K562 (cell line): ENCODE results near the gene ZDHHC11. TPM values are rescaled to one million over a fixed set of nuclear protein-coding genes. Genes with fewer than 3 reads are reported as not detected.
"Not testable (repeated sequence)": the region's sequence is repeated elsewhere in the genome, so short reads cannot be mapped to it uniquely, and the experiment has no call there.

Experiments
- ATAC-seq: fragments of 200-7000 bp; cut with Tn5 transposase; 3 replicates; pipeline ENCODE4 v1.9.1; 2020; ENCODE audit warnings: moderate library complexity
- BruUV-seq: library from RNA; stranded (reverse); fragments of 400-500 nt; replicated peaks from 2 replicates; lab custom pipeline; 2021; lab: Mats Ljungman, UMichigan
- CTCF ChIA-PET: fragments of 300-600 bp; formaldehyde crosslinking; extraction: SDS; loops from one replicate; lab custom pipeline; 2021; ENCODE audit warnings: low intra/inter-chr PET ratio; lab: Yijun Ruan, JAX
- POLR2A ChIA-PET: fragments of 300-600, 350-650 bp; sonication (Branson Sonifier 250); formaldehyde crosslinking; extraction: SDS; loops from one replicate; lab custom pipeline; 2021; ENCODE audit warnings: antibody characterized with exemption, inconsistent platforms; lab: Yijun Ruan, JAX
- DNase-seq, 4 experiments: peaks; one replicate each; pipeline versions ENCODE4 v3.0.0 to v3.0.0-alpha.2; 2011 to 2018; ENCODE audit warnings: low spot score in 3 of 4, mixed read lengths in 3 of 4; ENCODE audit errors: extremely low read depth in 1 of 4
- FAIRE-seq: peaks from 2 replicates; lab custom pipeline; 2011; peaks lifted over from hg19 to GRCh38; lab: Jason Lieb, UNC
- H2AFZ ChIP-seq: 2 replicates; pipeline ENCODE4 v1.6.0; 2011; ENCODE audit warnings: low read depth, low read length, control low read depth, inconsistent platforms
- H3K27ac ChIP-seq: fragments of 200-600 bp; 3 replicates; pipeline ENCODE4 v1.8.0; 2011; ENCODE audit warnings: low read depth, mild to moderate bottlenecking, control low read depth, inconsistent platforms, low read length, moderate library complexity, mixed read lengths; ENCODE audit errors: extremely low read depth
- H3K27me3 ChIP-seq, 2 experiments: fragments of 300-600 bp in 1 of 2; 2 replicates in 1 of 2; 3 replicates in 1 of 2; pipeline versions ENCODE4 v1.6.0 to v1.8.0; 2011; ENCODE audit warnings: inconsistent platforms in 2 of 2, low read length in 2 of 2, mild to moderate bottlenecking in 1 of 2, mixed read lengths in 1 of 2, moderate library complexity in 1 of 2; ENCODE audit not compliant: control insufficient read depth in 2 of 2, insufficient read depth in 2 of 2
- H3K36me3 ChIP-seq: fragments of 300-600 bp; 3 replicates; pipeline ENCODE4 v1.8.0; 2011; ENCODE audit warnings: mild to moderate bottlenecking, low read length, inconsistent platforms; ENCODE audit not compliant: control insufficient read depth, insufficient read depth
- H3K4me1 ChIP-seq, 2 experiments: fragments of 200-600 bp in 1 of 2; replicated peaks in 1 of 2; 2 replicates in 1 of 2; 3 replicates in 1 of 2; pipeline versions ENCODE4 v1.5.1 to v1.8.0; 2011; ENCODE audit warnings: inconsistent platforms in 2 of 2, low read length in 2 of 2, mild to moderate bottlenecking in 1 of 2, mixed read lengths in 1 of 2, moderate library complexity in 1 of 2; ENCODE audit not compliant: control insufficient read depth in 2 of 2, insufficient read depth in 2 of 2
- H3K4me2 ChIP-seq: 2 replicates; pipeline ENCODE4 v1.6.1; 2011; ENCODE audit warnings: low read length, control low read depth, inconsistent platforms, mixed read lengths; ENCODE audit not compliant: insufficient read depth
- H3K4me3 ChIP-seq: fragments of 200-600 bp; sonication (generic), shearing (Covaris generic); 2 replicates; pipeline ENCODE4 v1.5.1; 2016; ENCODE audit warnings: control low read depth, inconsistent platforms
- H3K79me2 ChIP-seq: fragments of 200-600 bp; 3 replicates; pipeline ENCODE4 v1.8.0; 2011; ENCODE audit warnings: low read length, inconsistent platforms; ENCODE audit not compliant: control insufficient read depth, insufficient read depth
- H3K9ac ChIP-seq, 2 experiments: 2 replicates each; pipeline versions ENCODE4 v1.6.0 to v1.6.1; 2011; ENCODE audit warnings: low read depth in 2 of 2, low read length in 2 of 2, control low read depth in 1 of 2, inconsistent platforms in 1 of 2, mild to moderate bottlenecking in 1 of 2, mixed read lengths in 1 of 2; ENCODE audit not compliant: insufficient read depth in 1 of 2
- H3K9me1 ChIP-seq: one replicate; pipeline ENCODE4 v1.6.0; 2011; ENCODE audit warnings: inconsistent platforms, mild to moderate bottlenecking, low read length, moderate library complexity; ENCODE audit not compliant: control insufficient read depth, insufficient read depth
- H3K9me3 ChIP-seq: replicated peaks from 2 replicates; pipeline ENCODE4 v1.5.1; 2011; ENCODE audit warnings: low read depth, low read length, inconsistent platforms; ENCODE audit not compliant: control insufficient read depth, insufficient read depth
- H4K20me1 ChIP-seq: replicated peaks from 2 replicates; pipeline ENCODE4 v1.6.1; 2011; ENCODE audit warnings: low read length, inconsistent platforms, mixed read lengths; ENCODE audit not compliant: control insufficient read depth, insufficient read depth
- RAD21 ChIP-seq, 2 experiments: fragments of 250-450 bp in 1 of 2; fragments of 450-650 bp in 1 of 2; sonication (Bioruptor Pico) in 1 of 2; formaldehyde crosslinking in 1 of 2; IDR thresholded peaks in 1 of 2; conservative IDR thresholded peaks in 1 of 2; 2 replicates each; pipeline versions ENCODE4 v1.4.0 to v1.8.0; 2020 to 2022; ENCODE audit warnings: mild to moderate bottlenecking in 2 of 2, moderate library complexity in 1 of 2
- WGBS: fragments of 100-300 bp; shearing (Covaris generic); methylation state at CpG from one replicate; pipeline ENCODE4 v1.1.6; 2016; ENCODE audit warnings: low coverage, mixed read lengths; ENCODE audit not compliant: insufficient coverage; ENCODE audit errors: missing lambda C conversion rate; 5-methylcytosine and 5-hydroxymethylcytosine counted together
- in situ Hi-C: fragments of 300-500 bp; cut with MboI; formaldehyde crosslinking; loops from 4 replicates; pipeline ENCODE4 v1.15.0; 2018; ENCODE audit warnings: inconsistent platforms, mixed read lengths
- intact Hi-C: fragments of 100-400 bp; cut with micrococcal nuclease; formaldehyde crosslinking; loops from 2 replicates; pipeline ENCODE4 v1.14.2; 2022
- polyA plus RNA-seq, 8 experiments: library from polyadenylated mRNA; depleted of rRNA in 4 of 8; stranded (reverse) in 5 of 8; unstranded in 3 of 8; fragments of >200 nt; fragmentation: Nextera tagmentation in 2 of 8; fragmentation: Illumina TruSeq in 1 of 8; extraction: Ambion mirVana in 2 of 8; extraction: Trizol in 1 of 8; gene quantifications; 2 replicates each; pipeline versions ENCODE4 v1.2.1 to v1.2.3, GENCODE V29; 2011 to 2014; ENCODE audit warnings: inconsistent platforms in 1 of 8, missing spikeins in 1 of 8
- total RNA-seq, 7 experiments: library from RNA; depleted of rRNA in 6 of 7; stranded (reverse); fragments of >200 nt in 6 of 7; fragmentation: Illumina TruSeq in 2 of 7; extraction: Trizol in 2 of 7; gene quantifications; 2 replicates each; pipeline versions ENCODE4 v1.2.1 to v1.2.3, GENCODE V29; 2011 to 2021; ENCODE audit warnings: low replicate concordance in 1 of 7

Gene ZDHHC11
- total and polyA plus RNA-seq, 9 of the 15 experiments (the other 6 are each of a cell fraction or from before 2014, with no cell fraction given): 0.07 to 2.3 (median 0.52) TPM

DNA sequence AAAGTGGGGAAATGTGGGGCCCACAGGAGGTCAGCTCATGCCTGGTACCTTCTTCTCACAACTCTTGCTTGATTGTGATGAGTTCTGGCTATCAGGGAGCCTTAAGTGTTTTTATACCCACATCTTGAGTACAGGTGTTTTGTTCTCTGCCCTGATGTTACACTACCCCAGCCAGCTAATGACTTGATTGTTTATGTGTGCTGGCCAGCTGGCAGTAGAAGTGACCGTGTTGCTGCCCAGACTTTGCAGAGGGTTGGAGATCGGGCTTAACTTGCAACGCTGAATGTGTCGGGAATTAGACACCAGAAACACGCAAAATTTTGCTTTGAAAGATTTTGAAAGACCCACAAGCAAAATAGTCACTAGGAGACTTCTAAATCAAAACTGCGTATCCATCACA lies 49.3 kb downstream of the ZDHHC11 start (continued):
- no peak for TF ChIP-seq RAD21 (CRISPR knock-in tag; conservative IDR thresholded peaks at IDR 0.05 in 1 of 2, IDR thresholded peaks at IDR 0.05 in 1 of 2)

DNA sequence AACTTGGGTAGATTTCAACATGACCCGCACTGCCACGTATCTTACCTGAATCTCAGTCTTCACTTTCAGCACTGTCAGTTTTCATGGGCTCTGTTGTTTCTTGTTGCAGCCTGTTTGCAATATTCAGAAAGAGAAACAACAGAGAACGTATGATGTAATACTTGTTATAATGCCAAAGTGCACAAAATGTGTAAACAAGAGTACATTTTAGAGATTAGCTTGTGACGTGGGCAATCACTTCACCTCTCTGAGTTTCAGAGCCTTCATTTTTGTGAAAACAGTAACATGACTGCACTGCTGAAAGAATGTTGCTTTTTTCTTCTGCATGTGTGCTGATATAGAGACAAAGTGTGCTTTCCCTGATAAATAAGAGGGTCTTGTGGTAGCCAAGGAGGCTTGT lies 49.7 kb downstream of the ZDHHC11 start:
- in situ Hi-C loops, H3K4me3 ChIP-seq, H3K36me3 ChIP-seq, FAIRE-seq, H3K27me3 ChIP-seq, H3K27ac ChIP-seq, H3K4me1 ChIP-seq, H3K9me3 ChIP-seq, BruUV-seq, ATAC-seq, intact Hi-C loops, H4K20me1 ChIP-seq, DNase-seq, CTCF ChIA-PET, H3K9ac ChIP-seq, H3K79me2 ChIP-seq, H3K9me1 ChIP-seq, POLR2A ChIA-PET, H3K4me2 ChIP-seq, H2AFZ ChIP-seq: not testable (repeated sequence)
- WGBS: 3% methylated on average over 4 of the region's 4 CpGs

- not testable (repeated sequence) for H3K79me2 ChIP-seq
Observed at GRCh38 chr5:798505-799138, 52.2 kb downstream of the ZDHHC11 start.

GRCh38 chr5:797986-798385 lies 52.8 kb downstream of the ZDHHC11 start:
- CTCF ChIA-PET, H3K4me3 ChIP-seq, H3K9me1 ChIP-seq, H3K36me3 ChIP-seq, POLR2A ChIA-PET, H3K27me3 ChIP-seq, H3K4me2 ChIP-seq, DNase-seq, intact Hi-C loops, ATAC-seq, H3K79me2 ChIP-seq, H3K4me1 ChIP-seq, BruUV-seq, FAIRE-seq, H3K9me3 ChIP-seq, H4K20me1 ChIP-seq, H3K27ac ChIP-seq, H2AFZ ChIP-seq, H3K9ac ChIP-seq: not testable (repeated sequence)
- in situ Hi-C loops: loop anchor here (5.0 kb wide), 1 partner anchor 86 kb away; no protein-coding TSS in a partner anchor
- WGBS: 0% methylated on average over 2 of the region's 4 CpGs

More at GRCh38 chr5:798505-799138, 52.2 kb downstream of the ZDHHC11 start:
- BruUV-seq, CTCF ChIA-PET, intact Hi-C loops, H3K9me1 ChIP-seq, H2AFZ ChIP-seq, H3K27ac ChIP-seq, POLR2A ChIA-PET, H3K9ac ChIP-seq, ATAC-seq, H3K4me2 ChIP-seq, H3K9me3 ChIP-seq, H3K36me3 ChIP-seq, H3K4me1 ChIP-seq, DNase-seq, H3K4me3 ChIP-seq, H3K27me3 ChIP-seq, H4K20me1 ChIP-seq, FAIRE-seq: not testable (repeated sequence)
- 0% methylated on average over 2 of the region's 6 CpGs for WGBS
- in situ Hi-C loops: loop anchor here (5.0 kb wide), 1 partner anchor 86 kb away; no protein-coding TSS in a partner anchor
